Glutamatergic neuron (in vitro differentiated cells): Measurements from ENCODE around the gene HLA-DQB1. TPM values are rescaled to one million over a fixed set of nuclear protein-coding genes. Genes with fewer than 3 reads are reported as not detected.

Source experiments
- DNase-seq: peaks from one replicate; pipeline ENCODE4 v3.0.0; 2022
- H3K27ac Mint-ChIP-seq: one replicate; pipeline ENCODE4 v1.8.0; 2020; ENCODE audit warnings: mild to moderate bottlenecking, mixed read lengths, inconsistent platforms; ENCODE audit not compliant: unreplicated experiment
- H3K27me3 Mint-ChIP-seq: one replicate; pipeline ENCODE4 v1.8.0; 2020; ENCODE audit warnings: mild to moderate bottlenecking, moderate library complexity, mixed read lengths, inconsistent platforms; ENCODE audit not compliant: unreplicated experiment
- H3K36me3 Mint-ChIP-seq: one replicate; pipeline ENCODE4 v1.8.0; 2020; ENCODE audit warnings: mild to moderate bottlenecking, mixed read lengths, inconsistent platforms; ENCODE audit not compliant: unreplicated experiment
- H3K4me1 Mint-ChIP-seq: one replicate; pipeline ENCODE4 v1.8.0; 2020; ENCODE audit warnings: mild to moderate bottlenecking, low read depth, mixed read lengths, inconsistent platforms; ENCODE audit not compliant: unreplicated experiment
- H3K4me3 Mint-ChIP-seq: one replicate; pipeline ENCODE4 v1.8.0; 2020; ENCODE audit warnings: mild to moderate bottlenecking, mixed read lengths, inconsistent platforms; ENCODE audit not compliant: unreplicated experiment
- H3K9me3 Mint-ChIP-seq: one replicate; pipeline ENCODE4 v1.8.0; 2020; ENCODE audit warnings: mild to moderate bottlenecking, moderate library complexity, mixed read lengths, inconsistent platforms; ENCODE audit not compliant: unreplicated experiment
- CTCF ChIP-seq: fragments of 200-600 bp; sonication (generic); IDR thresholded peaks from one replicate; pipeline ENCODE4 v1.5.0; 2021; ENCODE audit not compliant: partially characterized antibody, unreplicated experiment
- total RNA-seq: library from RNA; stranded (reverse); fragmentation: NEBNext Ultra II Directional; extraction: Animal tissue kit (Norgen Biotek cat#: 25700); gene quantifications from one replicate; pipeline ENCODE4 v1.2.1, GENCODE V29; 2021; ENCODE audit not compliant: unreplicated experiment

The HLA-DQB1 gene
- total RNA-seq, 1 donor from 2014 or later: not detected

DNA sequence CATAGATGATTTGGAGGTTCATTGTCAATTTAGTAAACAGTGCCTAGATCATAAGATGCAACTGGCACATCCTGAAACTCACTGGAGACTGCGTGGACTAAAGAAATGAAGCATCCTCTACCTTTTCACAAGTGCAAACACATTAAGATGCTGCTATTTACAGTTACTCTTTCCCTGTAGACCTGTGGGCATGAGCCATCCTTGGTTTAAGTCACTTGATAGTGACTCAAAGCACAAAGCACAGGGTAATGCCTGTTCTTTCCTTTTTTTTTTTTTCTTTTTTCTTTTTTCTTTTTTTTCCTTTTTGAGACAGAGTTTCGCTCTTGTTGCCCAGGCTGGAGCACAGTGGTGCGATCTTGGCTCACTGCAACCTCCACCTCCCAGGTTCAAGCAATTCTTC lies 39.2 kb downstream of the HLA-DQB1 start:
- Mint-ChIP-seq H3K27me3 (no peaks in the 10 kb centered on the region), H3K27ac (no peak overlapping the region), H3K4me3 (no peak overlapping the region), H3K9me3 (no peaks in the 10 kb centered on the region), H3K4me1 (no peaks in the 10 kb centered on the region), H3K36me3 (no peaks in the 10 kb centered on the region)
- no peak for TF ChIP-seq CTCF
- DNase-seq: no peak

DNA sequence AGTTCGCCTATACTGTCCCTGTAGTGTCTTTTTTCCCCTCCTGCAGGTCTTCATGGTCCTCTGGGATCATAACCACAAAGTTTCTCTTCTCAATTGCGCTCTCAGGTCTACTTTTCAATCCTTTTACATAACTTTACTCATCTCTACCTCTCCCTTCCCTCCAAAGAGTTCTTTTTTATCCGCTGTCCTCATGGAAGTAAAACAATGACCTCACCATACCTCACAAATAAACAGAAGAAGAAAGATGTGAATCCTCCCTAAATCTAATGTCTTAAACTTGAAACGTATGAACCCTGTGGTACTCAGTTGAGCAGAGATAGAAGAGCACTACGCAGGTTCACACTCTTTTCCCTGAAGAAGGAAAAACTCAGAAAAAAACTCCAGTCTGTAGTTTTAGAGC lies 41.3 kb downstream of the HLA-DQB1 start:
- no peaks in the 10 kb centered on the region for H3K4me1 Mint-ChIP-seq
- no peak overlapping the region for H3K27ac Mint-ChIP-seq
- no peaks in the 10 kb centered on the region for H3K9me3 Mint-ChIP-seq
- no peak overlapping the region for H3K4me3 Mint-ChIP-seq
- no peak for DNase-seq
- H3K36me3 Mint-ChIP-seq: no peaks in the 10 kb centered on the region
- TF ChIP-seq CTCF: no peak
- H3K27me3 Mint-ChIP-seq: no peaks in the 10 kb centered on the region

GRCh38 chr6:32624565-32624964 lies 41.9 kb downstream of the HLA-DQB1 start:
- no peak for DNase-seq
- no peak overlapping the region for H3K4me3 Mint-ChIP-seq
- no peaks in the 10 kb centered on the region for H3K9me3 Mint-ChIP-seq
- no peaks in the 10 kb centered on the region for H3K27me3 Mint-ChIP-seq
- no peaks in the 10 kb centered on the region for H3K4me1 Mint-ChIP-seq
- TF ChIP-seq CTCF: no peak
- H3K36me3 Mint-ChIP-seq: no peaks in the 10 kb centered on the region
- no peak overlapping the region for H3K27ac Mint-ChIP-seq

DNA sequence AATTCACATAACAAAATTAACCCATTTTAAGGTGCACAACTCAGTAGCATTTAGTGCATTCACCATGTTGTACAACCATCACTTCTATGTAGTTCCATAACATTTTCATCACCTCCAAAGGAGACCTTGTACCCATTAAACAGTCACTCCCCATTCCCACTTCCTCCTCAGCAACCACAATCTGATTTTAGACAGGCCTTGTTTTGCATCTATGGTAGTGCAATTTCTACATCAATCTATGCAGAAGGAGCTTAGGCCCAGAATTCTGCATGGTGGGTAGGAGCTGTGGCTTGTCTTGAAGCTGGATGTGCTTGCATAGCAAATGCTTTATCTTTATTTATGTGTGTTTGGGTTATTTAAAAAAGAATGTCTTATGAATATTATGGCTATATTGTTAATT lies 42.8 kb downstream of the HLA-DQB1 start:
- Mint-ChIP-seq H3K4me1 (no peaks in the 10 kb centered on the region), H3K27ac (no peak overlapping the region), H3K9me3 (no peaks in the 10 kb centered on the region), H3K27me3 (no peaks in the 10 kb centered on the region), H3K36me3 (no peaks in the 10 kb centered on the region), H3K4me3 (no peak overlapping the region)
- TF ChIP-seq CTCF: no peak
- no peak for DNase-seq

DNA sequence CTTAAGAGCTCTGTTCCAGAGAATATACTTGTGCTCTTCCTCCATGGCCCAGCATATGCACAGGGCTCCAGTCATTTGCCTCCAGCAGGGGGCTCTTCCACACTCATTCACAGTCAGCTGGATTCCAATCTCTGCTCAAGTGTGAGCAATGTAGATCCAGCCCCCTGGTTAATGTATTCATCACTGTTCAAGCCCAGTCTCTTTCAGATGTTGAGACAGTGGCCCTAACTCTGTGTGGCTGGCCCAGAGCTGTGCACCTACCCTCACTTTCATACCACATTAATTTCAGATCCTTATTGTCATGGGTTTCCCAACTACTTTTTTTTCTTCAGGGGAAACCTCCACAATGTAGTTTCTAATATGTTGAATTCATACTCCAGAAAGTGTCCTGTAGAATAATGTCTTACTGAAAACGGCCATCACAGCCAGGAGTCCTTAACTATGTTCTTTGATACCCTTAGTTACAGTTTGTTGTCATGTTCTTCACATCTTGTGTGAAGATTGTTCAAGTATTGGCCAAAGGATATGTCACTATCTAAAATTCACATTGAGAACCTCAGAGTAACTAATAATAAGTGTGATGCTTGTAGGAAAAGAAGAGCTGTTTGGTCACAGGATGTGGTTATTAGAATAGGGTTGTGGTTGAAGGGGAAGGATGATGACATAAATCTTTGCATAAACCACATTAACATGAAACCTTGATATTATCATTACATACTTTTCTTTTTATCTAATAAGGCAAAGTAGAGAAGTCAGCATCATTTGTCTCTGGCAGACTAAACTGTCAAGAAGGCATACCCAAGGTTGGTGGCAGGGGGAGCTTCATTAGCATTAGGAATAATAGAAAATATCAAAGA lies 43.7 kb downstream of the HLA-DQB1 start:
- Mint-ChIP-seq H3K27me3 (no peaks in the 10 kb centered on the region), H3K4me3 (no peak overlapping the region), H3K4me1 (no peaks in the 10 kb centered on the region), H3K9me3 (peaks cover 1% of the 10 kb centered on the region), H3K27ac (no peak overlapping the region), H3K36me3 (peaks cover 5% of the 10 kb centered on the region)
- TF ChIP-seq CTCF: no peak
- DNase-seq: no peak
